ENCODE measurements around the gene PTMS.

GRCh38 chr12:6752167-6752920 lies 13.8 kb upstream of the PTMS start:
- TF ChIP-seq CTCF (IDR thresholded peaks at IDR 0.05), result peak in 2 of 6 experiments; percentile 14 to 17
- TF ChIP-seq POLR2A (IDR thresholded peaks at IDR 0.05), result no peak

Measured in Peyer's patch (tissue), 4 donors.